ENCODE measurements around the gene NOL6. TPM values are rescaled to one million over a fixed set of nuclear protein-coding genes. Genes with fewer than 3 reads are reported as not detected.

Gene NOL6
- total and polyA plus RNA-seq, 4 donors = 14.4 to 42.5 (median 32.1) TPM

GRCh38 chr9:33446946-33447798, 26.6 kb downstream of the NOL6 start, which contains the start of gene AQP3:
TSS of gene AQP3 (minus strand) at chr9:33447593. CDS start at chr9:33447530, 63 bp downstream.
- peak within 1 kb of the TSS in 1 of 2 donors; percentile 85 for H3K27ac ChIP-seq (ENCODE audit: low read depth in 1 of 2, low read length in 1 of 2)
- H3K36me3 ChIP-seq (ENCODE audit: control insufficient read depth in 4 of 4, insufficient read depth in 4 of 4, low read length in 4 of 4) = peaks cover 0 to 15% (median 0%) of the 10 kb centered on the region in 4 donors
- peak; percentile 76 for ATAC-seq (ENCODE audit: insufficient read depth, low FRiP score)
- H3K9me3 ChIP-seq (ENCODE audit: control insufficient read depth in 4 of 4, insufficient read depth in 3 of 4, low read length in 3 of 4) = no peaks in the 10 kb centered on the region
- peak within 1 kb of the TSS; percentile 47 to 66 for H3K9ac ChIP-seq (ENCODE audit: insufficient read depth in 1 of 2, low read length in 2 of 2)
- peak within 1 kb of the TSS; percentile 21 for H3K4me3 ChIP-seq
- peaks cover 0 to 28% (median 4%) of the 10 kb centered on the region in 5 donors for H3K4me1 ChIP-seq (ENCODE audit: control insufficient read depth in 5 of 5, insufficient read depth in 5 of 5, low read length in 5 of 5)
- DNase-seq = peak; percentile 76 to 84 (median 83)
- WGBS, 2 donors = 1 to 2% methylated on average over 32 to 50 of the region's 50 CpGs
- H3K27me3 ChIP-seq (ENCODE audit: control insufficient read depth in 3 of 3, insufficient read depth in 3 of 3, low read length in 2 of 3) = peaks cover 0 to 5% (median 0%) of the 10 kb centered on the region in 3 donors
- TF ChIP-seq CTCF (IDR thresholded peaks at IDR 0.05; ENCODE audit: control extremely low read depth, extremely low read depth) = peak; percentile 27

- Histone ChIP-seq H3K9me3 (ENCODE audit: control insufficient read depth in 4 of 4, insufficient read depth in 3 of 4, low read length in 3 of 4) (no peaks in the 10 kb centered on the region), H3K4me1 (ENCODE audit: control insufficient read depth in 5 of 5, insufficient read depth in 5 of 5, low read length in 5 of 5) (peaks cover 0 to 28% (median 4%) of the 10 kb centered on the region in 5 donors), H3K27me3 (ENCODE audit: control insufficient read depth in 3 of 3, insufficient read depth in 3 of 3, low read length in 2 of 3) (peaks cover 0 to 5% (median 0%) of the 10 kb centered on the region in 3 donors), H3K4me3 (peak overlapping the region; percentile 17), H3K36me3 (ENCODE audit: control insufficient read depth in 4 of 4, insufficient read depth in 4 of 4, low read length in 4 of 4) (peaks cover 0 to 21% (median 0%) of the 10 kb centered on the region in 4 donors), H3K9ac (ENCODE audit: insufficient read depth in 1 of 2, low read length in 2 of 2) (peak overlapping the region; percentile 47 to 66), H3K27ac (ENCODE audit: low read depth in 1 of 2, low read length in 1 of 2) (peak overlapping the region in 1 of 2 donors; percentile 85)
- no peak for TF ChIP-seq CTCF (IDR thresholded peaks at IDR 0.05; ENCODE audit: control extremely low read depth, extremely low read depth)
- DNase-seq = peak in 2 of 3 donors; percentile 34 to 45
- 40 to 41% methylated on average over 12 of the region's 12 CpGs for WGBS, 2 donors
- peak; percentile 21 for ATAC-seq (ENCODE audit: insufficient read depth, low FRiP score)
These were observed 27.3 kb downstream of the NOL6 start for GRCh38 chr9:33446240-33446945.

GRCh38 chr9:33445389-33446239, 28.1 kb downstream of the NOL6 start:
- no peak for TF ChIP-seq CTCF (IDR thresholded peaks at IDR 0.05; ENCODE audit: control extremely low read depth, extremely low read depth)
- 70 to 85% methylated on average over 11 of the region's 11 CpGs for WGBS, 2 donors

More at GRCh38 chr9:33445389-33446239, 28.1 kb downstream of the NOL6 start:
- H3K9me3 ChIP-seq (ENCODE audit: control insufficient read depth in 4 of 4, insufficient read depth in 3 of 4, low read length in 3 of 4) = no peaks in the 10 kb centered on the region
- peaks cover 0 to 21% (median 0%) of the 10 kb centered on the region in 4 donors for H3K36me3 ChIP-seq (ENCODE audit: control insufficient read depth in 4 of 4, insufficient read depth in 4 of 4, low read length in 4 of 4)
- H3K27me3 ChIP-seq (ENCODE audit: control insufficient read depth in 3 of 3, insufficient read depth in 3 of 3, low read length in 2 of 3) = peaks cover 0 to 5% (median 0%) of the 10 kb centered on the region in 3 donors
- peak overlapping the region in 1 of 2 donors; percentile 85 for H3K27ac ChIP-seq (ENCODE audit: low read depth in 1 of 2, low read length in 1 of 2)
- peak overlapping the region in 1 of 2 donors; percentile 26 for H3K9ac ChIP-seq (ENCODE audit: insufficient read depth in 1 of 2, low read length in 2 of 2)
- peaks cover 0 to 28% (median 4%) of the 10 kb centered on the region in 5 donors for H3K4me1 ChIP-seq (ENCODE audit: control insufficient read depth in 5 of 5, insufficient read depth in 5 of 5, low read length in 5 of 5)
- DNase-seq (peak; percentile 27 to 73 (median 59)), ATAC-seq (ENCODE audit: insufficient read depth, low FRiP score) (no peak)
- H3K4me3 ChIP-seq = peak overlapping the region; percentile 17

All from lung (tissue), 12 donors.